Endothelial cell of umbilical vein (primary cell): ENCODE measurements around the gene KRT38. TPM values are rescaled to one million over a fixed set of nuclear protein-coding genes. Genes with fewer than 3 reads are reported as not detected.

Experiments used
- BruUV-seq: library from RNA; stranded (reverse); fragments of 400-500 nt; replicated peaks from 2 replicates; lab custom pipeline; 2021; lab: Mats Ljungman, UMichigan
- CTCF ChIA-PET: fragments of 300-600, 350-600 bp; sonication (Branson Sonifier 250); formaldehyde crosslinking; loops from one replicate; lab custom pipeline; 2021; ENCODE audit warnings: antibody characterized with exemption, inconsistent platforms; lab: Charles Lee
- POLR2A ChIA-PET: fragments of 300-600, 350-600 bp; sonication (Branson Sonifier 250); formaldehyde crosslinking; loops from one replicate; lab custom pipeline; 2021; ENCODE audit warnings: antibody characterized with exemption, inconsistent platforms; lab: Charles Lee
- DNase-seq: peaks from one replicate; pipeline ENCODE4 v3.0.0-alpha.2; 2011; ENCODE audit warnings: low read depth, low spot score
- FAIRE-seq: peaks from 2 replicates; lab custom pipeline; 2011; peaks lifted over from hg19 to GRCh38; lab: Jason Lieb, UNC
- H2AFZ ChIP-seq: 2 replicates; pipeline ENCODE4 v1.6.0; 2012; ENCODE audit warnings: low read depth, low read length, control low read depth, inconsistent platforms
- H3K27ac ChIP-seq: 2 replicates; pipeline ENCODE4 v1.5.1; 2011; ENCODE audit warnings: low read depth, mild to moderate bottlenecking, control low read depth, low read length, moderate library complexity; ENCODE audit not compliant: insufficient read depth
- H3K27me3 ChIP-seq, 2 experiments: 2 replicates each; pipeline versions ENCODE4 v1.6.0 to v1.6.1; 2011; ENCODE audit warnings: low read length in 2 of 2, mixed read lengths in 1 of 2; ENCODE audit not compliant: control insufficient read depth in 2 of 2, insufficient read depth in 2 of 2
- H3K36me3 ChIP-seq, 2 experiments: 2 replicates in 1 of 2; 3 replicates in 1 of 2; pipeline ENCODE4 v1.5.1; 2011; ENCODE audit warnings: low read length in 2 of 2, mild to moderate bottlenecking in 1 of 2, moderate library complexity in 1 of 2; ENCODE audit not compliant: control insufficient read depth in 2 of 2, insufficient read depth in 2 of 2; ENCODE audit errors: extremely low read depth in 1 of 2
- H3K4me1 ChIP-seq: 3 replicates; pipeline ENCODE4 v1.5.1; 2011; ENCODE audit warnings: mild to moderate bottlenecking, low read length; ENCODE audit not compliant: control insufficient read depth, insufficient read depth; ENCODE audit errors: extremely low read depth
- H3K4me2 ChIP-seq: 2 replicates; pipeline ENCODE4 v1.6.1; 2011; ENCODE audit warnings: low read length, control low read depth, mixed read lengths; ENCODE audit not compliant: insufficient read depth
- H3K4me3 ChIP-seq, 3 experiments: fragments of 200-600 bp in 1 of 3; sonication (generic), shearing (Covaris generic) in 1 of 3; replicated peaks in 1 of 3; 2 replicates each; pipeline ENCODE4 v1.5.1; 2011 to 2016; ENCODE audit warnings: control low read depth in 3 of 3, low read length in 3 of 3, mild to moderate bottlenecking in 2 of 3, inconsistent platforms in 1 of 3, low read depth in 1 of 3, moderate library complexity in 1 of 3; ENCODE audit not compliant: insufficient read depth in 1 of 3
- H3K79me2 ChIP-seq: 2 replicates; pipeline ENCODE4 v1.6.0; 2012; ENCODE audit warnings: low read length, inconsistent platforms; ENCODE audit not compliant: control insufficient read depth, insufficient read depth
- H3K9ac ChIP-seq: replicated peaks from 2 replicates; pipeline ENCODE3; 2011; ENCODE audit warnings: low read length, control low read depth; ENCODE audit not compliant: insufficient read depth; ENCODE audit errors: extremely low read depth
- H3K9me1 ChIP-seq: replicated peaks from 3 replicates; pipeline ENCODE4 v1.6.0; 2011; ENCODE audit warnings: mild to moderate bottlenecking, low read length; ENCODE audit not compliant: control insufficient read depth, insufficient read depth; ENCODE audit errors: extremely low read depth
- H3K9me3 ChIP-seq: replicated peaks from 2 replicates; pipeline ENCODE4 v1.5.1; 2012; ENCODE audit warnings: low read length, inconsistent platforms; ENCODE audit not compliant: control insufficient read depth, insufficient read depth
- H4K20me1 ChIP-seq: replicated peaks from 2 replicates; pipeline ENCODE3; 2011; ENCODE audit warnings: mild to moderate bottlenecking, low read length; ENCODE audit not compliant: control insufficient read depth, insufficient read depth; ENCODE audit errors: extremely low read depth
- EZH2 ChIP-seq: IDR thresholded peaks from 2 replicates; pipeline ENCODE4 v1.6.1; 2012; ENCODE audit warnings: borderline replicate concordance, low read depth, mild to moderate bottlenecking, moderate library complexity, low read length, inconsistent platforms; ENCODE audit not compliant: severe bottlenecking
- FOS ChIP-seq: IDR thresholded peaks from 2 replicates; pipeline ENCODE4 v1.6.1; 2011; ENCODE audit warnings: mild to moderate bottlenecking, low read length, moderate library complexity, borderline replicate concordance; ENCODE audit not compliant: insufficient read depth
- GATA2 ChIP-seq: IDR thresholded peaks from 2 replicates; pipeline ENCODE4 v1.7.0; 2011; ENCODE audit warnings: low read depth, mild to moderate bottlenecking, moderate library complexity, mixed read lengths, low read length; ENCODE audit not compliant: insufficient read length, insufficient read depth
- JUN ChIP-seq: IDR thresholded peaks from 2 replicates; pipeline ENCODE4 v1.6.1; 2011; ENCODE audit warnings: borderline replicate concordance, low read depth; ENCODE audit not compliant: insufficient read length, insufficient read depth
- MYC ChIP-seq: IDR thresholded peaks from one replicate; pipeline ENCODE4 v1.6.1; 2011; ENCODE audit warnings: mild to moderate bottlenecking, low read depth, low read length
- POLR2A ChIP-seq: IDR thresholded peaks from 2 replicates; pipeline ENCODE4 v1.6.1; 2012; ENCODE audit warnings: low read depth, mild to moderate bottlenecking, control low read depth, low read length
- POLR2AphosphoS5 ChIP-seq: IDR thresholded peaks from 2 replicates; pipeline ENCODE4 v1.6.1; 2012; ENCODE audit warnings: low read depth, mild to moderate bottlenecking, control low read depth, low read length, moderate library complexity; ENCODE audit not compliant: insufficient read depth
- dilution Hi-C: fragments of 300-500 bp; cut with MboI; formaldehyde crosslinking; loops from one replicate; pipeline ENCODE4 v1.15.0; 2019; ENCODE audit warnings: low sequenced_read_pairs; ENCODE audit not compliant: extremely low pct_ligation_motif_present
- intact Hi-C: fragments of 100-400 bp; cut with micrococcal nuclease; formaldehyde crosslinking; loops from one replicate; pipeline ENCODE4 v1.10.0; 2022
- polyA plus RNA-seq, 4 experiments: library from polyadenylated mRNA; depleted of rRNA in 3 of 4; stranded (reverse) in 3 of 4; unstranded in 1 of 4; fragments of >200 nt; gene quantifications; 2 replicates each; pipeline versions ENCODE4 v1.2.1 to v1.2.3, GENCODE V29; 2011 to 2012; ENCODE audit warnings: missing spikeins in 1 of 4
- total RNA-seq: library from RNA; stranded (reverse); gene quantifications from 2 replicates; pipeline ENCODE4 v1.2.3, GENCODE V29; 2021
- TF ChIP-seq, protein P1 (sequence below), 2 donors: IDR thresholded peaks; 1 replicate in 1 of 2; 2 replicates in 1 of 2; pipeline ENCODE4 v1.5.1; 2011; ENCODE audit warnings: low read length in 2 of 2, mild to moderate bottlenecking in 2 of 2, moderate library complexity in 2 of 2, control low read depth in 1 of 2, inconsistent platforms in 1 of 2, low read depth in 1 of 2; ENCODE audit not compliant: insufficient read depth in 1 of 2; ENCODE audit errors: extremely low read depth in 1 of 2
- TF ChIP-seq, protein P2 (sequence below): IDR thresholded peaks from 2 replicates; pipeline ENCODE4 v1.6.1; 2011; ENCODE audit not compliant: insufficient read depth, insufficient read length

The KRT38 gene
- total and polyA plus RNA-seq, 2 donors (not counting 3 experiments of a cell fraction or from before 2014, with no cell fraction given), result not detected

DNA sequence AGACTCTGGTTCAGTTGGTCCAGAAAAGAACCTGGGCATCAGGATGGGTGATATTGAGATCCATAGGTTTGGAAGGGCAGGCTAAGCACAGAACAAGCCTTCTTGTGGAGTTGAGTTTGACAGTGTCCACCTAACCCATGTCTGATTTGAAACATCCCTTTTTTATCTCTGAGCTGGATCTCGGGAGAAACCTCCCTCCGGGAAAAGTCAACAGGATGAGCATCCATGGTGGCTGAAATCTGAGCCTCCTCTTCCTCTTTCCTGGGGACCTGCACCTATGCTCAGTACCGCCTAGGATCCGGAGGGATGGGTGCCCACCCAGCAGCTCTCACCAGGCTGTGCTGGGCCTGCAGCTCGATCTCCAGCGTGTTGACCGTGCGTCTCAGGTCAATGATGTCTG, 23.0 kb upstream of the KRT38 start:
- dilution Hi-C loops (no loop called here), intact Hi-C loops (no loop called here)
- H2AFZ ChIP-seq, result no peak overlapping the region
- FAIRE-seq (no peak), DNase-seq (no peak)
- H3K27ac ChIP-seq, result no peak overlapping the region
- no peaks in the 10 kb centered on the region for H3K4me1 ChIP-seq
- CTCF ChIA-PET, result interaction anchor here (1.0 kb wide), 1 partner anchor 85 kb away, joined by 4 read pairs; no protein-coding TSS in a partner anchor
- no peaks in the 10 kb centered on the region for H3K36me3 ChIP-seq
- H3K4me2 ChIP-seq, result no peak overlapping the region
- POLR2A ChIA-PET, result no interaction called here
- no peaks in the 10 kb centered on the region for H3K9me3 ChIP-seq
- no TSS peak for BruUV-seq
- no peak for TF ChIP-seq EZH2
- TF ChIP-seq, protein P1, sequence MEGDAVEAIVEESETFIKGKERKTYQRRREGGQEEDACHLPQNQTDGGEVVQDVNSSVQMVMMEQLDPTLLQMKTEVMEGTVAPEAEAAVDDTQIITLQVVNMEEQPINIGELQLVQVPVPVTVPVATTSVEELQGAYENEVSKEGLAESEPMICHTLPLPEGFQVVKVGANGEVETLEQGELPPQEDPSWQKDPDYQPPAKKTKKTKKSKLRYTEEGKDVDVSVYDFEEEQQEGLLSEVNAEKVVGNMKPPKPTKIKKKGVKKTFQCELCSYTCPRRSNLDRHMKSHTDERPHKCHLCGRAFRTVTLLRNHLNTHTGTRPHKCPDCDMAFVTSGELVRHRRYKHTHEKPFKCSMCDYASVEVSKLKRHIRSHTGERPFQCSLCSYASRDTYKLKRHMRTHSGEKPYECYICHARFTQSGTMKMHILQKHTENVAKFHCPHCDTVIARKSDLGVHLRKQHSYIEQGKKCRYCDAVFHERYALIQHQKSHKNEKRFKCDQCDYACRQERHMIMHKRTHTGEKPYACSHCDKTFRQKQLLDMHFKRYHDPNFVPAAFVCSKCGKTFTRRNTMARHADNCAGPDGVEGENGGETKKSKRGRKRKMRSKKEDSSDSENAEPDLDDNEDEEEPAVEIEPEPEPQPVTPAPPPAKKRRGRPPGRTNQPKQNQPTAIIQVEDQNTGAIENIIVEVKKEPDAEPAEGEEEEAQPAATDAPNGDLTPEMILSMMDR (IDR thresholded peaks at IDR 0.05; ENCODE audit: extremely low read depth in 1 of 2, insufficient read depth in 1 of 2, low read depth in 1 of 2, low read length in 2 of 2), result no peak
- no peak for TF ChIP-seq FOS
- no peak for TF ChIP-seq JUN
- no peak for TF ChIP-seq MYC
- TF ChIP-seq GATA2, result no peak
- no peak for TF ChIP-seq POLR2AphosphoS5
- TF ChIP-seq, protein P2, sequence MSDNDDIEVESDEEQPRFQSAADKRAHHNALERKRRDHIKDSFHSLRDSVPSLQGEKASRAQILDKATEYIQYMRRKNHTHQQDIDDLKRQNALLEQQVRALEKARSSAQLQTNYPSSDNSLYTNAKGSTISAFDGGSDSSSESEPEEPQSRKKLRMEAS, result no peak
- no peak for TF ChIP-seq POLR2A
- no peaks in the 10 kb centered on the region for H3K9me1 ChIP-seq
- H3K9ac ChIP-seq, result no peak overlapping the region
- no peaks in the 10 kb centered on the region for H4K20me1 ChIP-seq
- no peaks in the 10 kb centered on the region for H3K79me2 ChIP-seq
- H3K4me3 ChIP-seq, result no peak overlapping the region
- H3K27me3 ChIP-seq, result peaks cover 2 to 9% of the 10 kb centered on the region in 2 experiments
